ENCODE measurements around the gene TTC22.

The TTC22 gene

GRCh38 chr1:54742282-54742681 is 58.8 kb downstream of the TTC22 start:
- H3K4me3 ChIP-seq (ENCODE audit: low read depth, low read length) = no peak overlapping the region
- in situ Hi-C loops (cut with HindIII; ENCODE audit: low sequenced_read_pairs) = no loop called here
- TF ChIP-seq CTCF (IDR thresholded peaks at IDR 0.05; ENCODE audit: low read depth, low read length, missing control alignments) = no peak
- no peak for DNase-seq (ENCODE audit: low read depth)

GRCh38 chr1:54741531-54741930 is 59.6 kb downstream of the TTC22 start:
- TF ChIP-seq CTCF (IDR thresholded peaks at IDR 0.05; ENCODE audit: low read depth, low read length, missing control alignments) = no peak
- in situ Hi-C loops (cut with HindIII; ENCODE audit: low sequenced_read_pairs) = no loop called here

GRCh38 chr1:54738244-54738643 is 62.9 kb downstream of the TTC22 start:
- in situ Hi-C loops (cut with HindIII; ENCODE audit: low sequenced_read_pairs) = no loop called here
- TF ChIP-seq CTCF (IDR thresholded peaks at IDR 0.05; ENCODE audit: low read depth, low read length, missing control alignments) = no peak
- H3K4me3 ChIP-seq (ENCODE audit: low read depth, low read length) = no peak overlapping the region
- DNase-seq (ENCODE audit: low read depth) = no peak

More at GRCh38 chr1:54741531-54741930, 59.6 kb downstream of the TTC22 start:
- DNase-seq (ENCODE audit: low read depth) = no peak
- no peak overlapping the region for H3K4me3 ChIP-seq (ENCODE audit: low read depth, low read length)

GRCh38 chr1:54736685-54737084 is 64.4 kb downstream of the TTC22 start:
- in situ Hi-C loops (cut with HindIII; ENCODE audit: low sequenced_read_pairs) = no loop called here
- no peak overlapping the region for H3K4me3 ChIP-seq (ENCODE audit: low read depth, low read length)
- no peak for TF ChIP-seq CTCF (IDR thresholded peaks at IDR 0.05; ENCODE audit: low read depth, low read length, missing control alignments)
- no peak for DNase-seq (ENCODE audit: low read depth)

All from astrocyte of the cerebellum (primary cell).